ENCODE results near the gene REEP6. TPM values are rescaled to one million over a fixed set of nuclear protein-coding genes. Genes with fewer than 3 reads are reported as not detected.

Gene REEP6
- total and polyA plus RNA-seq, 2 experiments from 2014 or later, result 3.0 to 4.3 TPM

GRCh38 chr19:1522061-1522460, 31.1 kb downstream of the REEP6 start:
- TF ChIP-seq EZH2phosphoT487 (IDR thresholded peaks at IDR 0.05; ENCODE audit: insufficient read depth, low read depth), result no peak
- no peak for TF ChIP-seq EZH2 (IDR thresholded peaks at IDR 0.05; ENCODE audit: insufficient read depth, poor library complexity, severe bottlenecking)
- H3K79me2 ChIP-seq (ENCODE audit: insufficient read depth), result no peaks in the 10 kb centered on the region
- H3K4me2 ChIP-seq (ENCODE audit: unreplicated experiment), result no peak overlapping the region
- H3K9ac ChIP-seq, result no peak overlapping the region
- no peak overlapping the region for H2AFZ ChIP-seq
- no peaks in the 10 kb centered on the region for H4K20me1 ChIP-seq (ENCODE audit: insufficient read depth)
- H3K9me2 ChIP-seq (ENCODE audit: insufficient read depth), result no peaks in the 10 kb centered on the region
- H3K36me3 ChIP-seq (ENCODE audit: low read depth), result no peaks in the 10 kb centered on the region
- no peaks in the 10 kb centered on the region for H3F3A ChIP-seq (ENCODE audit: insufficient read depth)
- no peaks in the 10 kb centered on the region for H3K4me1 ChIP-seq (ENCODE audit: insufficient read depth)
- no peak overlapping the region for H3K4me3 ChIP-seq
- no peaks in the 10 kb centered on the region for H3K9me3 ChIP-seq (ENCODE audit: low read depth)
- WGBS, 2 experiments (ENCODE audit: low coverage in 1 of 2, low lambda C conversion rate in 2 of 2, missing lambda C conversion rate in 2 of 2), result 63 to 72% methylated on average over 10 of the region's 10 CpGs
- H3K27ac ChIP-seq, result no peak overlapping the region
- DNase-seq, result no peak
- H3K27me3 ChIP-seq (replicated peaks; ENCODE audit: insufficient read depth), result peaks cover 16% of the 10 kb centered on the region; the same call in 1 of the 2 replicates
- in situ Hi-C loops (cut with MboI), result no loop called here

DNA sequence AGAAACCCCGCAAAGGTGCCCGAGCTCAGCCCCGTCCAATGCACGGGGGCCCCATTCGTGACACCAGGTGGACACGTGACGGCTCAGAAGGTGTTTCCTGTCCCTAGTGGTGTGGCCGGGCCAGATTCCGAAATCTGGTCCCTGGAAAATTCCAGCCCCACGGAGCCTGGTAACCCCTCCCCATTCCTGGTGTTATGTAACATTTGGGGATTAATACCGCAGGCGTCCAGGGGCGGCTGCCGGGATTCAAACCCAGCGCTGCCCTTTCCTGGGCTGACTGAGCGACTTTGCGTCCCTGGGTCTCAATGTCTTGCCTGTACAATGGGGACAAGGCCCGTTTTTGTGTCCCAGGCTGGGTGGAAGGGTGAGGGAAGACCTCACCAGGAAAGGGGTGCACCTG, 31.9 kb downstream of the REEP6 start:
- in situ Hi-C loops (cut with MboI), result no loop called here
- no peak overlapping the region for H3K9ac ChIP-seq
- H3K9me2 ChIP-seq (ENCODE audit: insufficient read depth), result no peaks in the 10 kb centered on the region
- no peak for TF ChIP-seq EZH2 (IDR thresholded peaks at IDR 0.05; ENCODE audit: insufficient read depth, poor library complexity, severe bottlenecking)
- TF ChIP-seq EZH2phosphoT487 (IDR thresholded peaks at IDR 0.05; ENCODE audit: insufficient read depth, low read depth), result no peak
- H3K36me3 ChIP-seq (ENCODE audit: low read depth), result no peaks in the 10 kb centered on the region
- no peaks in the 10 kb centered on the region for H3K4me1 ChIP-seq (ENCODE audit: insufficient read depth)
- H3K79me2 ChIP-seq (ENCODE audit: insufficient read depth), result no peaks in the 10 kb centered on the region
- no peaks in the 10 kb centered on the region for H3K9me3 ChIP-seq (ENCODE audit: low read depth)
- no peak overlapping the region for H3K27ac ChIP-seq
- peaks cover 16% of the 10 kb centered on the region; the same call in 1 of the 2 replicates for H3K27me3 ChIP-seq (replicated peaks; ENCODE audit: insufficient read depth)
- no peak overlapping the region for H2AFZ ChIP-seq
- no peak overlapping the region for H3K4me3 ChIP-seq
- H3F3A ChIP-seq (ENCODE audit: insufficient read depth), result no peaks in the 10 kb centered on the region
- H3K4me2 ChIP-seq (ENCODE audit: unreplicated experiment), result no peak overlapping the region
- H4K20me1 ChIP-seq (ENCODE audit: insufficient read depth), result no peaks in the 10 kb centered on the region
- no peak for DNase-seq
- 54 to 58% methylated on average over 16 to 18 of the region's 18 CpGs for WGBS, 2 experiments (ENCODE audit: low coverage in 1 of 2, low lambda C conversion rate in 2 of 2, missing lambda C conversion rate in 2 of 2)

GRCh38 chr19:1523412-1524286, 32.7 kb downstream of the REEP6 start, which contains the start of gene PLK5:
Gene PLK5, plus strand, starts transcription at chr19:1524077. Its CDS starts 2,920 bp downstream, at chr19:1526997.
- no peak for TF ChIP-seq EZH2 (IDR thresholded peaks at IDR 0.05; ENCODE audit: insufficient read depth, poor library complexity, severe bottlenecking)
- TF ChIP-seq EZH2phosphoT487 (IDR thresholded peaks at IDR 0.05; ENCODE audit: insufficient read depth, low read depth), result no peak
- H3K4me1 ChIP-seq (ENCODE audit: insufficient read depth), result no peaks in the 10 kb centered on the region
- H3K4me2 ChIP-seq (ENCODE audit: unreplicated experiment), result no peak within 1 kb of the TSS
- peaks cover 16% of the 10 kb centered on the region; the same call in 1 of the 2 replicates for H3K27me3 ChIP-seq (replicated peaks; ENCODE audit: insufficient read depth)
- no peaks in the 10 kb centered on the region for H3K79me2 ChIP-seq (ENCODE audit: insufficient read depth)
- no peak within 1 kb of the TSS for H3K27ac ChIP-seq
- no peaks in the 10 kb centered on the region for H3K9me3 ChIP-seq (ENCODE audit: low read depth)
- no peaks in the 10 kb centered on the region for H3K9me2 ChIP-seq (ENCODE audit: insufficient read depth)
- no peak within 1 kb of the TSS for H3K9ac ChIP-seq
- no peak within 1 kb of the TSS for H2AFZ ChIP-seq
- DNase-seq, result no peak
- H3K36me3 ChIP-seq (ENCODE audit: low read depth), result no peaks in the 10 kb centered on the region
- H3F3A ChIP-seq (ENCODE audit: insufficient read depth), result no peaks in the 10 kb centered on the region
- in situ Hi-C loops (cut with MboI), result no loop called here
- no peaks in the 10 kb centered on the region for H4K20me1 ChIP-seq (ENCODE audit: insufficient read depth)
- WGBS, 2 experiments (ENCODE audit: low coverage in 1 of 2, low lambda C conversion rate in 2 of 2, missing lambda C conversion rate in 2 of 2), result 5 to 7% methylated on average over 57 to 78 of the region's 92 CpGs
- no peak within 1 kb of the TSS for H3K4me3 ChIP-seq

- Histone ChIP-seq H2AFZ (no peak overlapping the region), H3K36me3 (ENCODE audit: low read depth) (no peaks in the 10 kb centered on the region), H3K4me2 (ENCODE audit: unreplicated experiment) (no peak overlapping the region), H3K27me3 (replicated peaks; ENCODE audit: insufficient read depth) (peaks cover 16% of the 10 kb centered on the region; the same call in 1 of the 2 replicates), H3F3A (ENCODE audit: insufficient read depth) (no peaks in the 10 kb centered on the region), H3K9me3 (ENCODE audit: low read depth) (no peaks in the 10 kb centered on the region), H3K9me2 (ENCODE audit: insufficient read depth) (no peaks in the 10 kb centered on the region), H3K27ac (no peak overlapping the region), H4K20me1 (ENCODE audit: insufficient read depth) (no peaks in the 10 kb centered on the region), H3K9ac (no peak overlapping the region), H3K4me3 (no peak overlapping the region), H3K79me2 (ENCODE audit: insufficient read depth) (no peaks in the 10 kb centered on the region), H3K4me1 (ENCODE audit: insufficient read depth) (no peaks in the 10 kb centered on the region)
- in situ Hi-C loops (cut with MboI), result no loop called here
- no peak for TF ChIP-seq EZH2phosphoT487 (IDR thresholded peaks at IDR 0.05; ENCODE audit: insufficient read depth, low read depth)
- TF ChIP-seq EZH2 (IDR thresholded peaks at IDR 0.05; ENCODE audit: insufficient read depth, poor library complexity, severe bottlenecking), result peak; percentile 58
- no peak for DNase-seq
- 13 to 14% methylated on average over 19 to 22 of the region's 49 CpGs for WGBS, 2 experiments (ENCODE audit: low coverage in 1 of 2, low lambda C conversion rate in 2 of 2, missing lambda C conversion rate in 2 of 2)
These were observed 33.4 kb downstream of the REEP6 start for GRCh38 chr19:1524287-1524971.
